Motor neuron (in vitro differentiated cells): ENCODE data around the gene TBC1D22B. TPM values are rescaled to one million over a fixed set of nuclear protein-coding genes. Genes with fewer than 3 reads are reported as not detected.
"Not testable (repeated sequence)": the region's sequence is repeated elsewhere in the genome, so short reads cannot be mapped to it uniquely, and the experiment has no call there.

Source experiments
- ATAC-seq, 8 experiments: fragments of 200-7000 bp; cut with Tn5 transposase; replicated peaks in 6 of 8; 2 replicates each; pipeline ENCODE4 v1.8.0; 2021; ENCODE audit warnings: mild to moderate bottlenecking in 8 of 8, moderate library complexity in 8 of 8
- H3K27ac ChIP-seq, 2 donors: fragments of 250-450 bp; sonication (Bioruptor Pico); 2 replicates each; pipeline ENCODE4 v1.9.0; 2021; ENCODE audit warnings: antibody characterized with exemption in 2 of 2, mild to moderate bottlenecking in 2 of 2, moderate library complexity in 1 of 2
- H3K4me1 ChIP-seq, 2 donors: fragments of 250-450 bp; sonication (Bioruptor Pico); replicated peaks in 1 of 2; 2 replicates each; pipeline ENCODE4 v1.6.1; 2021; ENCODE audit warnings: antibody characterized with exemption in 2 of 2, mild to moderate bottlenecking in 2 of 2, moderate library complexity in 1 of 2
- H3K4me3 ChIP-seq, 5 donors: fragments of 250-450 bp; sonication (Bioruptor Pico); 2 replicates each; pipeline ENCODE4 v1.9.0; 2021; ENCODE audit warnings: antibody characterized with exemption in 5 of 5, mild to moderate bottlenecking in 5 of 5, moderate library complexity in 4 of 5
- WGBS, 10 experiments: fragments of 450-650 bp; shearing (Covaris generic); methylation state at CpG; one replicate each; pipeline ENCODE4 v1.0.0; 2022; 5-methylcytosine and 5-hydroxymethylcytosine counted together
- in situ Hi-C, 9 experiments: fragments of 400-800 bp; cut with MboI; loops; one replicate each; pipeline ENCODE4 v1.15.0; 2021; ENCODE audit warnings: low sequenced_read_pairs in 9 of 9, low pct_unique_long_range_greater_than_20kb in 2 of 9; ENCODE audit not compliant: unreplicated experiment in 9 of 9
- total RNA-seq, 8 experiments: library from RNA; unstranded; fragments of 300-600 nt; gene quantifications; 2 replicates each; pipeline versions ENCODE4 v1.2.3 to v1.2.4, GENCODE V29; 2022

The TBC1D22B gene
- total RNA-seq, 8 experiments from 2014 or later = 6.4 to 17.1 (median 9.2) TPM

GRCh38 chr6:37280162-37280887, 22.8 kb downstream of the TBC1D22B start:
- WGBS, 10 experiments = 60 to 100% (median 90%) methylated on average over 1 to 6 of the region's 8 CpGs; no CpG with 5 or more reads in 1 of the 10 experiments
- Histone ChIP-seq H3K4me3 (no peak overlapping the region), H3K4me1 (no peaks in the 10 kb centered on the region), H3K27ac (no peak overlapping the region)
- in situ Hi-C loops = no loop called here
- ATAC-seq = no peak

- Histone ChIP-seq H3K27ac (no peak overlapping the region), H3K4me1 (no peaks in the 10 kb centered on the region), H3K4me3 (no peak overlapping the region)
- in situ Hi-C loops = no loop called here
- ATAC-seq = no peak
- WGBS, 10 experiments = 75 to 100% (median 100%) methylated on average over 1 to 2 of the region's 2 CpGs; no CpG with 5 or more reads in 7 of the 10 experiments
These were observed 24.8 kb downstream of the TBC1D22B start for GRCh38 chr6:37282371-37282770.

GRCh38 chr6:37283268-37283667, 25.7 kb downstream of the TBC1D22B start:
- Histone ChIP-seq H3K4me3 (no peak overlapping the region), H3K4me1 (no peaks in the 10 kb centered on the region), H3K27ac (no peak overlapping the region)
- in situ Hi-C loops = no loop called here
- ATAC-seq = peak in 4 of 8 experiments; percentile 13 to 58 (median 35)
- WGBS, 10 experiments = 0 to 100% (median 63%) methylated on average over 1 to 3 of the region's 3 CpGs; no CpG with 5 or more reads in 2 of the 10 experiments

GRCh38 chr6:37283671-37284151, 26.1 kb downstream of the TBC1D22B start:
- H3K27ac ChIP-seq = no peak overlapping the region
- in situ Hi-C loops = no loop called here
- WGBS, 10 experiments = 0 to 100% (median 20%) methylated on average over 1 to 2 of the region's 3 CpGs; no CpG with 5 or more reads in 5 of the 10 experiments

GRCh38 chr6:37284781-37285180, 27.2 kb downstream of the TBC1D22B start:
- in situ Hi-C loops = no loop called here
- Histone ChIP-seq H3K4me1 (no peaks in the 10 kb centered on the region), H3K27ac (no peak overlapping the region), H3K4me3 (no peak overlapping the region)
- ATAC-seq = no peak
- WGBS, 10 experiments = 70 to 100% (median 97%) methylated on average over 1 to 4 of the region's 4 CpGs; no CpG with 5 or more reads in 2 of the 10 experiments

More at GRCh38 chr6:37283671-37284151, 26.1 kb downstream of the TBC1D22B start:
- Histone ChIP-seq H3K4me1 (no peaks in the 10 kb centered on the region), H3K4me3 (no peak overlapping the region)
- ATAC-seq = peak in 2 of 8 experiments; percentile 27 to 94

GRCh38 chr6:37285861-37286311, 28.3 kb downstream of the TBC1D22B start:
- Histone ChIP-seq H3K27ac (no peak overlapping the region), H3K4me3 (no peak overlapping the region), H3K4me1 (no peaks in the 10 kb centered on the region)
- ATAC-seq = no peak
- 100% methylated on average over 2 of the region's 4 CpGs; no CpG with 5 or more reads in 9 of the 10 experiments for WGBS, 10 experiments
- in situ Hi-C loops = no loop called here

GRCh38 chr6:37287519-37288157, 30.1 kb downstream of the TBC1D22B start:
- H3K4me1 ChIP-seq = no peaks in the 10 kb centered on the region
- 94 to 100% (median 98%) methylated on average over 1 to 2 of the region's 2 CpGs; no CpG with 5 or more reads in 2 of the 10 experiments for WGBS, 10 experiments
- in situ Hi-C loops = no loop called here
- ATAC-seq = no peak
- no peak overlapping the region for H3K27ac ChIP-seq
- no peak overlapping the region for H3K4me3 ChIP-seq

- 33 to 100% (median 78%) methylated on average over 1 to 2 of the region's 2 CpGs; no CpG with 5 or more reads in 5 of the 10 experiments for WGBS, 10 experiments
- in situ Hi-C loops = no loop called here
These were observed 30.7 kb downstream of the TBC1D22B start for GRCh38 chr6:37288247-37288646.

GRCh38 chr6:37289931-37290330, 32.4 kb downstream of the TBC1D22B start:
- 79 to 100% (median 100%) methylated on average over 1 to 3 of the region's 3 CpGs; no CpG with 5 or more reads in 4 of the 10 experiments for WGBS, 10 experiments
- Histone ChIP-seq H3K27ac (no peak overlapping the region), H3K4me1 (no peaks in the 10 kb centered on the region), H3K4me3 (no peak overlapping the region)
- in situ Hi-C loops = no loop called here
- ATAC-seq = peak in 1 of 8 experiments; percentile 28

More at GRCh38 chr6:37288247-37288646, 30.7 kb downstream of the TBC1D22B start:
- Histone ChIP-seq H3K4me3 (no peak overlapping the region), H3K27ac (no peak overlapping the region), H3K4me1 (no peaks in the 10 kb centered on the region)
- ATAC-seq = no peak

GRCh38 chr6:37293426-37293825, 35.9 kb downstream of the TBC1D22B start:
- Histone ChIP-seq H3K27ac (no peak overlapping the region), H3K4me1 (no peaks in the 10 kb centered on the region), H3K4me3 (no peak overlapping the region)
- in situ Hi-C loops = no loop called here
- ATAC-seq = no peak

GRCh38 chr6:37297637-37298036, 40.1 kb downstream of the TBC1D22B start:
- H3K4me1 ChIP-seq, H3K27ac ChIP-seq, H3K4me3 ChIP-seq, ATAC-seq, in situ Hi-C loops: not testable (repeated sequence)

- in situ Hi-C loops = no loop called here
- H3K4me3 ChIP-seq = no peak overlapping the region
- no peak overlapping the region for H3K27ac ChIP-seq
- no peak for ATAC-seq
- H3K4me1 ChIP-seq = no peaks in the 10 kb centered on the region
These were observed 41.4 kb downstream of the TBC1D22B start for GRCh38 chr6:37298958-37299357.

- Histone ChIP-seq H3K4me3 (no peak overlapping the region), H3K27ac (no peak overlapping the region), H3K4me1 (no peaks in the 10 kb centered on the region)
- 68 to 100% (median 93%) methylated on average over 3 to 4 of the region's 4 CpGs for WGBS, 10 experiments
- in situ Hi-C loops = no loop called here
- no peak for ATAC-seq
These were observed 42.4 kb downstream of the TBC1D22B start for GRCh38 chr6:37299990-37300389.
